GM18867 (cell line): Measurements from ENCODE around the gene EDC4.
"Not testable (repeated sequence)": the region's sequence is repeated elsewhere in the genome, so short reads cannot be mapped to it uniquely, and the experiment has no call there.

ENCODE experiments used
- ATAC-seq: cut with Tn5 transposase; IDR thresholded peaks from one replicate; pipeline ENCODE4 v1.9.1; 2021; ENCODE audit warnings: mild to moderate bottlenecking, moderate library complexity; ENCODE audit not compliant: unreplicated experiment

The EDC4 gene

GRCh38 chr16:67893743-67894399 lies 21.0 kb downstream of the EDC4 start:
- ATAC-seq, result no peak

- ATAC-seq, result no peak
Measured at GRCh38 chr16:67897231-67897630, 24.4 kb downstream of the EDC4 start.

- ATAC-seq, result no peak
Measured at GRCh38 chr16:67901734-67902133, 28.9 kb downstream of the EDC4 start.

GRCh38 chr16:67902831-67903230 lies 30.0 kb downstream of the EDC4 start:
- no peak for ATAC-seq

GRCh38 chr16:67907397-67908180 lies 34.7 kb downstream of the EDC4 start:
- no peak for ATAC-seq

- no peak for ATAC-seq
Measured at GRCh38 chr16:67909056-67909742, 36.3 kb downstream of the EDC4 start.

- ATAC-seq, result no peak
Measured at GRCh38 chr16:67910158-67910557, 37.3 kb downstream of the EDC4 start.

- ATAC-seq, result no peak
Measured at GRCh38 chr16:67914758-67915495, 42.1 kb downstream of the EDC4 start.

- not testable (repeated sequence) for ATAC-seq
Measured at GRCh38 chr16:67915496-67915769, 42.6 kb downstream of the EDC4 start.

- no peak for ATAC-seq
Measured at GRCh38 chr16:67915831-67916723, 43.2 kb downstream of the EDC4 start.

- no peak for ATAC-seq
Measured at GRCh38 chr16:67917140-67917851, 44.4 kb downstream of the EDC4 start.

GRCh38 chr16:67917852-67918236 lies 45.0 kb downstream of the EDC4 start:
- ATAC-seq, result no peak

- no peak for ATAC-seq
Measured at GRCh38 chr16:67919622-67920221, 46.9 kb downstream of the EDC4 start.

- no peak for ATAC-seq
Measured at GRCh38 chr16:67922221-67922620, 49.4 kb downstream of the EDC4 start.

- no peak for ATAC-seq
Measured at GRCh38 chr16:67922740-67923139, 49.9 kb downstream of the EDC4 start.

- ATAC-seq, result no peak
Measured at GRCh38 chr16:67923414-67924116, 50.7 kb downstream of the EDC4 start.

GRCh38 chr16:67924140-67924906 lies 51.5 kb downstream of the EDC4 start:
- ATAC-seq, result no peak

GRCh38 chr16:67926181-67926750 lies 53.4 kb downstream of the EDC4 start:
- no peak for ATAC-seq
